ENCODE results near the gene OVCH2.

Gene OVCH2

GRCh38 chr11:7672960-7673723, 33.1 kb downstream of the OVCH2 start, which contains the start of gene CYB5R2:
Gene CYB5R2 (minus strand): TSS chr11:7673500. CDS start chr11:7672825, 675 bp downstream.
- Histone ChIP-seq H3K79me2 (ENCODE audit: insufficient read depth, low read length) (no peaks in the 10 kb centered on the region), H3K27me3 (ENCODE audit: insufficient read depth, low read length) (no peaks in the 10 kb centered on the region; the same call in 1 of the 2 replicates), H3K36me3 (ENCODE audit: insufficient read depth, low read length) (no peaks in the 10 kb centered on the region; the same call in 1 of the 2 replicates), H2AFZ (ENCODE audit: low read length) (no peak within 1 kb of the TSS), H3F3A (ENCODE audit: insufficient read depth, low read length) (no peaks in the 10 kb centered on the region), H4K20me1 (ENCODE audit: insufficient read depth, low read length) (no peaks in the 10 kb centered on the region), H3K4me2 (ENCODE audit: low read length) (peak within 1 kb of the TSS; percentile 72), H3K27ac (ENCODE audit: low read depth, low read length, poor library complexity, severe bottlenecking) (peak within 1 kb of the TSS; percentile 54), H3K4me1 (ENCODE audit: insufficient read depth, low read length, severe bottlenecking) (peaks cover 27% of the 10 kb centered on the region), H3K9ac (ENCODE audit: low read length) (peak within 1 kb of the TSS; percentile 63), H3K4me3 (ENCODE audit: low read depth, low read length, poor library complexity, severe bottlenecking) (peak within 1 kb of the TSS; percentile 67), H3K9me3 (ENCODE audit: low read length) (no peaks in the 10 kb centered on the region), H3K9me2 (ENCODE audit: low read depth, low read length) (no peaks in the 10 kb centered on the region)
- TF ChIP-seq EZH2 (IDR thresholded peaks at IDR 0.05; ENCODE audit: borderline replicate concordance, low read length) = no peak

- no peak for TF ChIP-seq CTCF (IDR thresholded peaks at IDR 0.05; ENCODE audit: low read length)
- no peak for TF ChIP-seq EZH2 (IDR thresholded peaks at IDR 0.05; ENCODE audit: borderline replicate concordance, low read length)
- Histone ChIP-seq H3K4me3 (ENCODE audit: low read depth, low read length, poor library complexity, severe bottlenecking) (peak overlapping the region; percentile 67), H3K9me3 (ENCODE audit: low read length) (no peaks in the 10 kb centered on the region), H3K4me2 (ENCODE audit: low read length) (peak overlapping the region; percentile 72), H4K20me1 (ENCODE audit: insufficient read depth, low read length) (no peaks in the 10 kb centered on the region), H3K36me3 (ENCODE audit: insufficient read depth, low read length) (peaks cover 2% of the 10 kb centered on the region), H2AFZ (ENCODE audit: low read length) (no peak overlapping the region), H3K4me1 (ENCODE audit: insufficient read depth, low read length, severe bottlenecking) (peaks cover 27% of the 10 kb centered on the region), H3K27ac (ENCODE audit: low read depth, low read length, poor library complexity, severe bottlenecking) (peak overlapping the region; percentile 54), H3K27me3 (ENCODE audit: insufficient read depth, low read length) (no peaks in the 10 kb centered on the region; the same call in 1 of the 2 replicates), H3F3A (ENCODE audit: insufficient read depth, low read length) (no peaks in the 10 kb centered on the region), H3K79me2 (ENCODE audit: insufficient read depth, low read length) (no peaks in the 10 kb centered on the region), H3K9me2 (ENCODE audit: low read depth, low read length) (no peaks in the 10 kb centered on the region), H3K9ac (ENCODE audit: low read length) (peak overlapping the region; percentile 63; the same call in 1 of the 2 replicates)
These were observed 33.9 kb downstream of the OVCH2 start for GRCh38 chr11:7672276-7672959.

- H4K20me1 ChIP-seq (ENCODE audit: insufficient read depth, low read length) = no peaks in the 10 kb centered on the region
- no peaks in the 10 kb centered on the region for H3F3A ChIP-seq (ENCODE audit: insufficient read depth, low read length)
- TF ChIP-seq CTCF (IDR thresholded peaks at IDR 0.05; ENCODE audit: low read length) = no peak
- TF ChIP-seq EZH2 (IDR thresholded peaks at IDR 0.05; ENCODE audit: borderline replicate concordance, low read length) = no peak
- H3K27me3 ChIP-seq (ENCODE audit: insufficient read depth, low read length) = no peaks in the 10 kb centered on the region; the same call in 1 of the 2 replicates
- no peak overlapping the region for H3K9ac ChIP-seq (ENCODE audit: low read length)
- H3K79me2 ChIP-seq (ENCODE audit: insufficient read depth, low read length) = no peaks in the 10 kb centered on the region
- no peaks in the 10 kb centered on the region for H3K9me2 ChIP-seq (ENCODE audit: low read depth, low read length)
- peak overlapping the region; percentile 54 for H3K27ac ChIP-seq (ENCODE audit: low read depth, low read length, poor library complexity, severe bottlenecking)
- H3K9me3 ChIP-seq (ENCODE audit: low read length) = no peaks in the 10 kb centered on the region
- peaks cover 7% of the 10 kb centered on the region; the same call in 1 of the 2 replicates for H3K36me3 ChIP-seq (ENCODE audit: insufficient read depth, low read length)
- H3K4me1 ChIP-seq (ENCODE audit: insufficient read depth, low read length, severe bottlenecking) = peaks cover 27% of the 10 kb centered on the region
- no peak overlapping the region for H2AFZ ChIP-seq (ENCODE audit: low read length)
- H3K4me3 ChIP-seq (ENCODE audit: low read depth, low read length, poor library complexity, severe bottlenecking) = no peak overlapping the region
- peak overlapping the region; percentile 6; the same call in 1 of the 2 replicates for H3K4me2 ChIP-seq (ENCODE audit: low read length)
These were observed 34.7 kb downstream of the OVCH2 start for GRCh38 chr11:7671347-7672215.
